Astrocyte of the spinal cord (primary cell): ENCODE measurements around the gene HIPK2.

Source experiments
- DNase-seq: peaks from one replicate; pipeline ENCODE4 v3.0.0; 2011; ENCODE audit warnings: low read depth, low spot score
- H3K4me3 ChIP-seq: 2 replicates; pipeline ENCODE4 v1.5.1; 2011; ENCODE audit warnings: low read depth, mild to moderate bottlenecking, low read length, moderate library complexity
- in situ Hi-C: cut with HindIII; loops from 2 replicates; pipeline ENCODE4 v1.10.0; 2017; ENCODE audit warnings: low sequenced_read_pairs
- TF ChIP-seq, protein P1 (sequence below): IDR thresholded peaks from 2 replicates; pipeline ENCODE4 v1.5.1; 2012; ENCODE audit warnings: low read depth, mild to moderate bottlenecking, low read length, inconsistent platforms

The HIPK2 gene

DNA sequence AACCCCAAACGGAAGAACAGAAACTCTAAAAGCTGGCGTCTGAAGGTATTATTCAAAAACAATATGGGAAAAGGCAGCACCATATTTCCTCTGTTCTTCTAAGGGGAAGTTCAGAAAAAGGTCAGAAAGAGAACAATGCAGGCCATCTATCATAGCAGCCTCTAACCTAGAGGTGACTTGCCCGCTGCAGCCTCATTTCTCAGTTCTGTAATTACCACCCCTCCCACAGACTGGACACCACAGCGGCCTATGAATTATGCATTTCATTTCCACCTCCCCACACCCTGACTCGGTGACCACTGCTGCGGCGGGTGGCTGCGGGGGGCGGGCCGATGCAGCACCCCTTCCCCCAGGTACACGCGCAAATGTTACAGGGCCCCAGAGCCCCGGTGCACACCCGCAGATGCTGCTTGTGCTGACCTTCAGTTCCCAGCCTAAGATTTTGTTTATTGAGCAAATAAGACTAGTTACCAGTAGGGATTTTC, 128.8 kb downstream of the HIPK2 start:
- peak; percentile 30 for DNase-seq
- TF ChIP-seq, protein P1, sequence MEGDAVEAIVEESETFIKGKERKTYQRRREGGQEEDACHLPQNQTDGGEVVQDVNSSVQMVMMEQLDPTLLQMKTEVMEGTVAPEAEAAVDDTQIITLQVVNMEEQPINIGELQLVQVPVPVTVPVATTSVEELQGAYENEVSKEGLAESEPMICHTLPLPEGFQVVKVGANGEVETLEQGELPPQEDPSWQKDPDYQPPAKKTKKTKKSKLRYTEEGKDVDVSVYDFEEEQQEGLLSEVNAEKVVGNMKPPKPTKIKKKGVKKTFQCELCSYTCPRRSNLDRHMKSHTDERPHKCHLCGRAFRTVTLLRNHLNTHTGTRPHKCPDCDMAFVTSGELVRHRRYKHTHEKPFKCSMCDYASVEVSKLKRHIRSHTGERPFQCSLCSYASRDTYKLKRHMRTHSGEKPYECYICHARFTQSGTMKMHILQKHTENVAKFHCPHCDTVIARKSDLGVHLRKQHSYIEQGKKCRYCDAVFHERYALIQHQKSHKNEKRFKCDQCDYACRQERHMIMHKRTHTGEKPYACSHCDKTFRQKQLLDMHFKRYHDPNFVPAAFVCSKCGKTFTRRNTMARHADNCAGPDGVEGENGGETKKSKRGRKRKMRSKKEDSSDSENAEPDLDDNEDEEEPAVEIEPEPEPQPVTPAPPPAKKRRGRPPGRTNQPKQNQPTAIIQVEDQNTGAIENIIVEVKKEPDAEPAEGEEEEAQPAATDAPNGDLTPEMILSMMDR: no peak
- in situ Hi-C loops: no loop called here
- H3K4me3 ChIP-seq: no peak overlapping the region

DNA sequence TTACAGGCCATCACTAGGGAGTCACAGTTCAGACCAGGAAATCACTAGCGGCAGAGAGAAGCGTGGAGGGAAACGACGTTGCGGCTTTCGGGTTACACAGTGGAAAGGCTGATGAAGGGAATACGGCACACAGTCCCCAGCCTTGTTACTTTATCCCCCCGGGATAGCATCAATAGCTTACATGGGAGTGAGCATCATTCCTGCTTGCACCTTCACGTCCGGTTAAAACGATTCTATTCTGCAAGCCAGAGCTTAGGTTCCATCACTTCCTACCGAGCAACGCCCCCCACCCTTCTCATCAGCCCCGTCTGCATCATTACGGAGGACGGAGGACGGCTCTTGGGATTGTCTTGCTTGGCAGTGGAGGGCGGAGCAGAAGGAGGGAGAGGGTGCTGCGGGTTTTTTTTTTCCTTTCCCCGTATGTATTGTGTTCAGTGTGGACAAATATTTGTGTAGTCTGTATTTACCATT, 129.4 kb downstream of the HIPK2 start:
- TF ChIP-seq, protein P1: no peak
- no peak for DNase-seq
- in situ Hi-C loops: no loop called here
- no peak overlapping the region for H3K4me3 ChIP-seq

DNA sequence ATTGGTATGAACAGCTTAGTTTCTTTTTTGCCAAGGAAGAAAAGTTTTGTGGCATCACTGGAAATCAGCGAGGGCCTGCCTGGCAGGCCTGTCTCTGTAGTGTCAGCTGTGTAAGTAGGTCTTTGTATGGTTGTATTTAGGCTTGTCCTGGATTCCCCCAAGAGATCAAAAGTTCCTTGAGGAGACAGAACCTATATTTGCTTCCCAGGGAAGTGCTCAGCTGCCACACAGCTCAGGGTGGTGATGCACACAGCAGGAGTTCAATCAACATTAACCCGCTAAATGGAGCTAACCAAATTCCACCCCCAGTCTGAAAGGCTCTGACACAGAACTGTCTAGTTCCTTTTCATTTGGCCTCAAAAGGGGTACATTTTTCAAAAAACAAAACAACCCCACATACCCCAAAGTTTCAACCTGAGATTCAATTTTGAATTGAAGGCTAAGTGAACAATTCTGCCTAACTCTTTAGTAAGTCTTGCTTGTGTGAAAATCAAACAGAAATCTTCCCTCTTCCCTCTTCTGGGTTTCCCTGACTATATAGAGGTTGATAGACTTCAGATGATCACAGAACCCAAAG, 129.9 kb downstream of the HIPK2 start:
- no peak for DNase-seq
- in situ Hi-C loops: no loop called here

DNA sequence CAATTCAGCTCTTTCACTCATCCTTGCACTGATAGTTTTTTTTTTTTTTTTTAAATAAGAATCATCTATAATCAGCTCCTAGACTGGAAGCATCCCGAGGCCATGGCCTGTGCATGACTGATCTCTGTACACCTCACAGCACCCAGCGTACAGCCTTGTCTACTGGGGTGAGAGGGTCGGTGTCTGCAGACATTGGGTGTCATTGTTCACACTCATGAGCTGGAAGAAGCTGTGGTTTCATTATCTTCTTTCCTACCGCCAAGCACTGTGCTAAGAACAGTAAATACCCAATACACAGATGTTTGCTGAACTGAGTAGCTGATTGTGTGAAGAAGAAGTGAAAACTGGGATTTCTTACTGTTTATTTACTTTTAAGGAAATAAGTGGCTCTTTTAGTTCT, 130.7 kb downstream of the HIPK2 start:
- DNase-seq: no peak
- in situ Hi-C loops: no loop called here
- no peak overlapping the region for H3K4me3 ChIP-seq
- TF ChIP-seq, protein P1: no peak

More for the DNA sequence above, 129.9 kb downstream of the HIPK2 start:
- no peak overlapping the region for H3K4me3 ChIP-seq
- TF ChIP-seq, protein P1: no peak

DNA sequence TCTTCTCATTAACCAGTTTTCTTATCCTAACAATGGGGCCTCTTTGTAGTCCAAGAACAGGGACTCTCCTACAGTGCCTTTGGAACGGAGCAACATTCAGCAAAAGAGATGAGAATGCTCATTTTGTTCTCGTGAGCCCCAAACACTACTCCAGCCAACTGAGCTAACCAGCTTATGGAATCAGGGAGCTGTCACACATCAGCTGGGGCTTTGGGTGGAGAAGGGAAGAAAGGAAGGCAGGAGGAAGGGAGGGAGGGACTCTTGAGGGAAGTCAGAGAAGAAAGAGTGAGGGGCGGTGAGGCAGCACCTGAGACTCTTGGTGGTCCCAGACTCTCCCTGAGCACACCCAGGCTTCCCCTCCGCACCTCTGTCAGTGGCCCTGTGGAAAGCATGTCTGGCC, 131.2 kb downstream of the HIPK2 start:
- H3K4me3 ChIP-seq: no peak overlapping the region
- TF ChIP-seq, protein P1: no peak
- in situ Hi-C loops: no loop called here
- DNase-seq: no peak

DNA sequence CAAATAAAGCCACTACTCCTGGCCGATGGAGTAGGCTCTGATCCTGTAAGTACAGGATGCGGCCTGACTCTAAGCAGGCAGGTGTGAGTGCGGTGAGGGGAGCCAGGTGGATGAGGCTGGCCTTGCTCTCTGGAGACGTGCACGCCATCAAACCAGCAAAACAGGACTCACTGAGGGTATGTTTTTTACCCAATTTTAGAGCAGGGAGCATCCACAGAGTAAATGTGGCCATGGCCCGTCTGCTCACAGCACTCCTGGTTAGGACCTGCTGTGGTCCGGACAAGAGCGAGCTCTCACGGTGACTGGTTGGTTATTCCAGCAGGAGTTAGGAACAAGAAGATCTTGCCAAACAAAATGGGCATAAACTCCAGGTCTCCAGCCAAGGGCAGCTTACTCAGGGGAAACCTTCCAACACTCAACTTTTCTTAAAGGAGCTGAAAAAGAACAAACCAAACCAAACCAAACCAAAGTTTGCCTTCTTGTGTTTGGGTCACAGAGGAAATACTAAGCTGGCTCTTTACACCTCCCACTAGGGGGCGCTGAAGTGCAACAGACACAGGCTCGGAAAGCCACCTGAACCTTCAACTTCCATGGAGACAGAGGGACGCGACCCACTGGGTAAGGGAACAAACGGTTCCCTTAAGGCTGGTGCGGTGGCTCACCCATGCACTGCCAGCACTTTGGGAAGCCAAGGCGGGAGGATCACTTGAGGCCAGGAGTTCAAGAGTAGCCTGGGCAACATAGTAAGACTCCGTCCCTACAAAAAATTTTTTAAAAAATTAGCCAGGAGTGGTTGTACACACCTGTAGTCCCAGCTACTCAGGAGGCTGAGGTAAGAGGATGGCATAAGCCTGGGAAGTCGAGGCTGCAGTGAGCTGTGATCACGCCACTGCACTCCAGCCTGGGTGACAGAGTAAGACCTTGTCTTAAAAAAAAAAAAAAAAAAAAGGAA, 131.9 kb downstream of the HIPK2 start:
- TF ChIP-seq, protein P1: peak; percentile 90
- in situ Hi-C loops: no loop called here
- H3K4me3 ChIP-seq: no peak overlapping the region
- DNase-seq: peak; percentile 87
